HepG2 (cell line): ENCODE measurements around the gene FGFR3. TPM values are rescaled to one million over a fixed set of nuclear protein-coding genes. Genes with fewer than 3 reads are reported as not detected.

Experiments
- ATRX ChIP-seq: sonication (generic); formaldehyde crosslinking; IDR thresholded peaks from 2 replicates; pipeline ENCODE4 v1.4.0; 2020; ENCODE audit warnings: missing genetic modification reagents, borderline replicate concordance
- FOXA1 ChIP-seq, 2 experiments: fragments of 450-650 bp in 1 of 2; sonication (generic) in 1 of 2; formaldehyde crosslinking in 1 of 2; IDR thresholded peaks; 2 replicates each; pipeline versions ENCODE4 v1.4.0 to v1.6.1; 2016 to 2020; ENCODE audit warnings: missing genetic modification reagents in 1 of 2
- HOXA9 ChIP-seq: sonication (generic); formaldehyde crosslinking; IDR thresholded peaks from 2 replicates; pipeline ENCODE4 v1.8.1; 2022; ENCODE audit warnings: missing genetic modification reagents, mild to moderate bottlenecking, moderate library complexity, borderline replicate concordance
- IRF2 ChIP-seq: IDR thresholded peaks from 2 replicates; pipeline ENCODE4 v1.6.1; 2018; ENCODE audit warnings: missing genetic modification reagents, missing compliant biosample characterization
- KLF6 ChIP-seq: IDR thresholded peaks from 2 replicates; pipeline ENCODE4 v1.8.0; 2016; ENCODE audit warnings: missing biosample characterization, missing genetic modification reagents
- MTA1 ChIP-seq: sonication (generic); formaldehyde crosslinking; IDR thresholded peaks from 2 replicates; pipeline ENCODE4 v1.4.0; 2020; ENCODE audit warnings: missing genetic modification reagents, mild to moderate bottlenecking, borderline replicate concordance
- NKX3-1 ChIP-seq: sonication (generic); formaldehyde crosslinking; IDR thresholded peaks from 2 replicates; pipeline ENCODE4 v1.5.0; 2020; ENCODE audit warnings: missing genetic modification reagents
- PRPF4 ChIP-seq: fragments of 200-400 bp; formaldehyde crosslinking; IDR thresholded peaks from 2 replicates; pipeline ENCODE4 v1.6.1; 2016; ENCODE audit warnings: low read length, low read depth; ENCODE audit not compliant: poor library complexity, severe bottlenecking
- SALL1 ChIP-seq: sonication (generic); formaldehyde crosslinking; IDR thresholded peaks from 2 replicates; pipeline ENCODE4 v1.8.0; 2022; ENCODE audit warnings: mild to moderate bottlenecking, missing genetic modification reagents
- SMARCC2 ChIP-seq: fragments of 450-650 bp; IDR thresholded peaks from 2 replicates; pipeline ENCODE4 v1.6.1; 2017; ENCODE audit warnings: antibody characterized with exemption, mild to moderate bottlenecking
- SOX6 ChIP-seq, 2 experiments: fragments of 450-650 bp in 1 of 2; sonication (generic) in 1 of 2; formaldehyde crosslinking in 1 of 2; IDR thresholded peaks; 2 replicates each; pipeline versions ENCODE4 v1.4.0 to v1.6.1; 2017 to 2020; ENCODE audit warnings: antibody characterized with exemption in 1 of 2, mild to moderate bottlenecking in 1 of 2, missing genetic modification reagents in 1 of 2
- SRY ChIP-seq: sonication (generic); formaldehyde crosslinking; IDR thresholded peaks from 2 replicates; pipeline ENCODE4 v1.8.0; 2022; ENCODE audit warnings: mild to moderate bottlenecking, missing genetic modification reagents
- TCF7 ChIP-seq: sonication (generic); IDR thresholded peaks from 2 replicates; pipeline ENCODE4 v1.6.1; 2016; ENCODE audit warnings: antibody characterized with exemption, low read depth
- THYN1 ChIP-seq: sonication (generic); formaldehyde crosslinking; IDR thresholded peaks from 2 replicates; pipeline ENCODE4 v1.8.1; 2023; ENCODE audit warnings: low read depth, mild to moderate bottlenecking, moderate library complexity, missing genetic modification reagents, borderline replicate concordance
- ZKSCAN1 ChIP-seq: fragments of 150-350 bp; IDR thresholded peaks from 2 replicates; pipeline ENCODE4 v1.6.1; 2014; ENCODE audit warnings: low read length
- ZNF546 ChIP-seq: sonication (generic); formaldehyde crosslinking; conservative IDR thresholded peaks from 2 replicates; pipeline ENCODE4 v1.8.1; 2023; ENCODE audit warnings: mild to moderate bottlenecking, missing genetic modification reagents
- ZNF564 ChIP-seq: sonication (generic); formaldehyde crosslinking; IDR thresholded peaks from 2 replicates; pipeline ENCODE4 v1.8.1; 2023; ENCODE audit warnings: mild to moderate bottlenecking, missing genetic modification reagents
- ZNF615 ChIP-seq: sonication (generic); formaldehyde crosslinking; IDR thresholded peaks from 2 replicates; pipeline ENCODE4 v1.5.0; 2020; ENCODE audit warnings: mild to moderate bottlenecking, missing genetic modification reagents, borderline replicate concordance
- ZNF850 ChIP-seq: sonication (generic); formaldehyde crosslinking; conservative IDR thresholded peaks from 2 replicates; pipeline ENCODE4 v1.9.0; 2021; ENCODE audit warnings: mild to moderate bottlenecking, missing genetic modification reagents
- polyA plus RNA-seq, 8 experiments: library from polyadenylated mRNA; depleted of rRNA in 3 of 8; stranded (reverse) in 7 of 8; unstranded in 1 of 8; fragments of >200 nt; fragmentation: Illumina TruSeq in 4 of 8; extraction: Trizol in 4 of 8; gene quantifications; 2 replicates each; pipeline versions ENCODE4 v1.2.1 to v1.2.3, GENCODE V29; 2011 to 2016; ENCODE audit warnings: low read depth in 4 of 8, missing spikeins in 1 of 8, mixed read lengths in 1 of 8; ENCODE audit not compliant: insufficient read depth in 1 of 8
- total RNA-seq, 5 experiments: library from RNA; depleted of rRNA; stranded (reverse); fragments of >200 nt; fragmentation: Illumina TruSeq; extraction: Trizol; gene quantifications; 2 replicates each; pipeline ENCODE4 v1.2.3, GENCODE V29; 2016; ENCODE audit warnings: low read depth in 1 of 5
- TF ChIP-seq, protein P1 (sequence below): sonication (generic); formaldehyde crosslinking; IDR thresholded peaks from 2 replicates; pipeline ENCODE4 v1.5.1; 2020; ENCODE audit warnings: missing genetic modification reagents, mild to moderate bottlenecking, borderline replicate concordance
- TF ChIP-seq, protein P2 (sequence below): sonication (generic); formaldehyde crosslinking; IDR thresholded peaks from 2 replicates; pipeline ENCODE4 v1.9.0; 2021; ENCODE audit warnings: missing genetic modification reagents, borderline replicate concordance

FGFR3 gene
- total and polyA plus RNA-seq, 2 of the 13 experiments (the other 11 are each of a cell fraction or from before 2014, with no cell fraction given), result 103 to 109 TPM

DNA sequence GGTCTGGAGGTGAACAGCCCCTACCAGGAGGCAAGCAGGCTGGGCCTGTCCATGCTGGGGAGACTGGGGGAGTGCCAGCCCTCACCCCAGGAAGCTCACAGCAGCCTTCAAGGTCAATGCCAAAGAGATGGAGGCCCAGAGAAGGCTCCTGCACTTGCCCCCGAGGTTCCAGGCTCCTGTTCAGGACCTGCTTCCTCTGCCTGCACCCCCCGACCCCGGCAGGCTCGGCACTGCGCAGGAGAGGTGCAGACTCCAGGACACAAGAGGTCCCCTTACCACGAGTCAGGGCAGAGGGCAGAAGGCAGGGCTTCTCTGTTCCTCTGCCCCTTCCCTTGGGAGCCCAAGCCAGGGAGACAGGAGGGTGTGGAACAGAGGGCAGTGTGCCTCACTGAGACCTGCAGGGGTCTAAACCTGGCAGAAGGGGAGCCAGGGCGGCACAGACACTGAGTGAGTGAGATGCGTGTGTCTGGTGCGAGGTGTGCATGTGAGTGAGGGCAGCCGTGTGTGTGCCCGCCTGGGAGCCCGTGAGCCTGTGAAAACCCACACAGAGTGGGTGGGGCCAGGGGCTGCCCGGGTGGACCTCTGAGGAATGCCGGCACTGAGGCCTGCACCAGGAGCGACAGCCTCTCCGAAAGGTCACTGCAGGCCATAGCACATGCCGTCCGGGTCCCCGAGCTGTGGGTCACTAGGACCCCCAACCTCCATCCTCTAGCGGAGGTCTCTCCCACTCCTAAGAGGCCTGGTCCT, 30.7 kb upstream of the FGFR3 start (continued):
- TF ChIP-seq THYN1 (CRISPR knock-in tag) (no peak), MTA1 (CRISPR knock-in tag) (no peak), SALL1 (CRISPR knock-in tag) (0 out of 2 replicates have a peak, but pooled peaks have one; percentile 7), IRF2 (CRISPR knock-in tag) (no peak), HOXA9 (CRISPR knock-in tag) (no peak), SRY (CRISPR knock-in tag) (no peak), FOXA1 (IDR thresholded peaks at IDR 0.05) (no peak), FOXA1 (CRISPR knock-in tag; IDR thresholded peaks at IDR 0.05) (no peak), ZNF615 (CRISPR knock-in tag) (no peak), NKX3-1 (CRISPR knock-in tag) (no peak), SOX6 (IDR thresholded peaks at IDR 0.05) (no peak), SOX6 (CRISPR knock-in tag; IDR thresholded peaks at IDR 0.05) (peak; percentile 38; the same call in 1 of the 2 replicates), PRPF4 (no peak), ZNF850 (CRISPR knock-in tag) (no peak), ATRX (CRISPR knock-in tag) (no peak), TCF7 (no peak), KLF6 (CRISPR knock-in tag) (no peak), ZKSCAN1 (no peak), ZNF564 (CRISPR knock-in tag) (no peak), SMARCC2 (no peak), ZNF546 (CRISPR knock-in tag) (no peak)
- TF ChIP-seq, protein P1, sequence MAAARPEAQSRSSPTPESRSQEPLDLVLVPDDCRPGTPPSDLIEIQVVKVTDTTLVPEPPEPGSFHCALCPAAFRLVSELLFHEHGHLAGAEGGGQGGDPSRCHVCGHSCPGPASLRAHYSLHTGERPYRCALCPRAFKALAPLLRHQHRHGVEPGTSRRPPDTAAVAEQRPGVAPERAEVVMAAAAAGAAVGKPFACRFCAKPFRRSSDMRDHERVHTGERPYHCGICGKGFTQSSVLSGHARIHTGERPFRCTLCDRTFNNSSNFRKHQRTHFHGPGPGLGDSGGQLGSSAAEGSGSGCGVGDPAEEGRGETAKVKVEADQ (CRISPR knock-in tag), result no peak
- TF ChIP-seq, protein P2, sequence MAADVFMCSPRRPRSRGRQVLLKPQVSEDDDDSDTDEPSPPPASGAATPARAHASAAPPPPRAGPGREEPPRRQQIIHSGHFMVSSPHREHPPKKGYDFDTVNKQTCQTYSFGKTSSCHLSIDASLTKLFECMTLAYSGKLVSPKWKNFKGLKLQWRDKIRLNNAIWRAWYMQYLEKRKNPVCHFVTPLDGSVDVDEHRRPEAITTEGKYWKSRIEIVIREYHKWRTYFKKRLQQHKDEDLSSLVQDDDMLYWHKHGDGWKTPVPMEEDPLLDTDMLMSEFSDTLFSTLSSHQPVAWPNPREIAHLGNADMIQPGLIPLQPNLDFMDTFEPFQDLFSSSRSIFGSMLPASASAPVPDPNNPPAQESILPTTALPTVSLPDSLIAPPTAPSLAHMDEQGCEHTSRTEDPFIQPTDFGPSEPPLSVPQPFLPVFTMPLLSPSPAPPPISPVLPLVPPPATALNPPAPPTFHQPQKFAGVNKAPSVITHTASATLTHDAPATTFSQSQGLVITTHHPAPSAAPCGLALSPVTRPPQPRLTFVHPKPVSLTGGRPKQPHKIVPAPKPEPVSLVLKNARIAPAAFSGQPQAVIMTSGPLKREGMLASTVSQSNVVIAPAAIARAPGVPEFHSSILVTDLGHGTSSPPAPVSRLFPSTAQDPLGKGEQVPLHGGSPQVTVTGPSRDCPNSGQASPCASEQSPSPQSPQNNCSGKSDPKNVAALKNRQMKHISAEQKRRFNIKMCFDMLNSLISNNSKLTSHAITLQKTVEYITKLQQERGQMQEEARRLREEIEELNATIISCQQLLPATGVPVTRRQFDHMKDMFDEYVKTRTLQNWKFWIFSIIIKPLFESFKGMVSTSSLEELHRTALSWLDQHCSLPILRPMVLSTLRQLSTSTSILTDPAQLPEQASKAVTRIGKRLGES (CRISPR knock-in tag), result no peak
